HepG2 (cell line): ENCODE results near the gene GRIN2C.

Source experiments
- HNRNPLL ChIP-seq: fragments of 200-400 bp; formaldehyde crosslinking; IDR thresholded peaks from 2 replicates; pipeline ENCODE4 v1.6.1; 2017; ENCODE audit warnings: mild to moderate bottlenecking, low read depth, low read length; ENCODE audit not compliant: poor library complexity, severe bottlenecking
- MED13 ChIP-seq: sonication (generic); formaldehyde crosslinking; IDR thresholded peaks from 2 replicates; pipeline ENCODE4 v1.5.0; 2020; ENCODE audit warnings: missing genetic modification reagents
- TF ChIP-seq, protein P1 (sequence below): sonication (generic); formaldehyde crosslinking; IDR thresholded peaks from 2 replicates; pipeline ENCODE4 v1.5.0; 2020; ENCODE audit warnings: mild to moderate bottlenecking, missing genetic modification reagents, moderate library complexity
- TF ChIP-seq, protein P2 (sequence below): sonication (generic); formaldehyde crosslinking; IDR thresholded peaks from 2 replicates; pipeline ENCODE4 v1.4.0; 2020; ENCODE audit warnings: mild to moderate bottlenecking, missing genetic modification reagents
- TF ChIP-seq, protein P3 (sequence below): sonication (generic); formaldehyde crosslinking; IDR thresholded peaks from 2 replicates; pipeline ENCODE4 v1.9.0; 2021; ENCODE audit warnings: missing genetic modification reagents, borderline replicate concordance
- TF ChIP-seq, protein P4 (sequence below): IDR thresholded peaks from 2 replicates; pipeline ENCODE4 v1.6.1; 2012; ENCODE audit warnings: inconsistent platforms

DNA sequence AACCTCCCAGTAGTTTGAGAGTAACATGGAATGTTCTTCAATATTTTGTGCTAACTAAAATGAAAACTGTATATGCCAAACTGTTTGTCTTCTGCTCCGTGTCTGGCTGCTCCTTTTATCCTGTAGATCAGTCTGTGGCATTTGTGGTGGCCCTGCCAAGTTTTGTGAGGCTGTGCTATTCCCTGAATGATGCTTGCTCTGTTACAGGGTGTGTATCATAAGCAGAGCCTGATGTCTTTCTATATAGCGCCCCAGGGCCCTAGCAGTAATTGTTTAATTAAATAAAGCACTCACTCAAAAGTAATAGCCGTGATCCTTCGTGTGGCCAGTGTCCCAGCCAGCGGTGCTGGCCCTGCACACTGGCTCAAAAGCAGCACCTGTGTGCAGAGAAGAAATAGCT is 55.7 kb downstream of the GRIN2C start:
- TF ChIP-seq MED13 (CRISPR knock-in tag), result no peak
- TF ChIP-seq, protein P1, sequence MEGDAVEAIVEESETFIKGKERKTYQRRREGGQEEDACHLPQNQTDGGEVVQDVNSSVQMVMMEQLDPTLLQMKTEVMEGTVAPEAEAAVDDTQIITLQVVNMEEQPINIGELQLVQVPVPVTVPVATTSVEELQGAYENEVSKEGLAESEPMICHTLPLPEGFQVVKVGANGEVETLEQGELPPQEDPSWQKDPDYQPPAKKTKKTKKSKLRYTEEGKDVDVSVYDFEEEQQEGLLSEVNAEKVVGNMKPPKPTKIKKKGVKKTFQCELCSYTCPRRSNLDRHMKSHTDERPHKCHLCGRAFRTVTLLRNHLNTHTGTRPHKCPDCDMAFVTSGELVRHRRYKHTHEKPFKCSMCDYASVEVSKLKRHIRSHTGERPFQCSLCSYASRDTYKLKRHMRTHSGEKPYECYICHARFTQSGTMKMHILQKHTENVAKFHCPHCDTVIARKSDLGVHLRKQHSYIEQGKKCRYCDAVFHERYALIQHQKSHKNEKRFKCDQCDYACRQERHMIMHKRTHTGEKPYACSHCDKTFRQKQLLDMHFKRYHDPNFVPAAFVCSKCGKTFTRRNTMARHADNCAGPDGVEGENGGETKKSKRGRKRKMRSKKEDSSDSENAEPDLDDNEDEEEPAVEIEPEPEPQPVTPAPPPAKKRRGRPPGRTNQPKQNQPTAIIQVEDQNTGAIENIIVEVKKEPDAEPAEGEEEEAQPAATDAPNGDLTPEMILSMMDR (CRISPR knock-in tag), result no peak
- TF ChIP-seq HNRNPLL, result no peak
- TF ChIP-seq, protein P2, sequence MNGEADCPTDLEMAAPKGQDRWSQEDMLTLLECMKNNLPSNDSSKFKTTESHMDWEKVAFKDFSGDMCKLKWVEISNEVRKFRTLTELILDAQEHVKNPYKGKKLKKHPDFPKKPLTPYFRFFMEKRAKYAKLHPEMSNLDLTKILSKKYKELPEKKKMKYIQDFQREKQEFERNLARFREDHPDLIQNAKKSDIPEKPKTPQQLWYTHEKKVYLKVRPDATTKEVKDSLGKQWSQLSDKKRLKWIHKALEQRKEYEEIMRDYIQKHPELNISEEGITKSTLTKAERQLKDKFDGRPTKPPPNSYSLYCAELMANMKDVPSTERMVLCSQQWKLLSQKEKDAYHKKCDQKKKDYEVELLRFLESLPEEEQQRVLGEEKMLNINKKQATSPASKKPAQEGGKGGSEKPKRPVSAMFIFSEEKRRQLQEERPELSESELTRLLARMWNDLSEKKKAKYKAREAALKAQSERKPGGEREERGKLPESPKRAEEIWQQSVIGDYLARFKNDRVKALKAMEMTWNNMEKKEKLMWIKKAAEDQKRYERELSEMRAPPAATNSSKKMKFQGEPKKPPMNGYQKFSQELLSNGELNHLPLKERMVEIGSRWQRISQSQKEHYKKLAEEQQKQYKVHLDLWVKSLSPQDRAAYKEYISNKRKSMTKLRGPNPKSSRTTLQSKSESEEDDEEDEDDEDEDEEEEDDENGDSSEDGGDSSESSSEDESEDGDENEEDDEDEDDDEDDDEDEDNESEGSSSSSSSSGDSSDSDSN, result no peak
- TF ChIP-seq, protein P3, sequence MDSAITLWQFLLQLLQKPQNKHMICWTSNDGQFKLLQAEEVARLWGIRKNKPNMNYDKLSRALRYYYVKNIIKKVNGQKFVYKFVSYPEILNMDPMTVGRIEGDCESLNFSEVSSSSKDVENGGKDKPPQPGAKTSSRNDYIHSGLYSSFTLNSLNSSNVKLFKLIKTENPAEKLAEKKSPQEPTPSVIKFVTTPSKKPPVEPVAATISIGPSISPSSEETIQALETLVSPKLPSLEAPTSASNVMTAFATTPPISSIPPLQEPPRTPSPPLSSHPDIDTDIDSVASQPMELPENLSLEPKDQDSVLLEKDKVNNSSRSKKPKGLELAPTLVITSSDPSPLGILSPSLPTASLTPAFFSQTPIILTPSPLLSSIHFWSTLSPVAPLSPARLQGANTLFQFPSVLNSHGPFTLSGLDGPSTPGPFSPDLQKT (CRISPR knock-in tag), result no peak
- TF ChIP-seq, protein P4, sequence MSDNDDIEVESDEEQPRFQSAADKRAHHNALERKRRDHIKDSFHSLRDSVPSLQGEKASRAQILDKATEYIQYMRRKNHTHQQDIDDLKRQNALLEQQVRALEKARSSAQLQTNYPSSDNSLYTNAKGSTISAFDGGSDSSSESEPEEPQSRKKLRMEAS, result no peak
